Cerebellar cortex (tissue), 1 donor: Measurements from ENCODE around the gene LMBRD2.
"Not testable (repeated sequence)": the region's sequence is repeated elsewhere in the genome, so short reads cannot be mapped to it uniquely, and the experiment has no call there.

Experiments used
- DNase-seq: peaks from one replicate; pipeline ENCODE4 v3.0.0-alpha.2; 2015; ENCODE audit warnings: low spot score

Gene LMBRD2

DNA sequence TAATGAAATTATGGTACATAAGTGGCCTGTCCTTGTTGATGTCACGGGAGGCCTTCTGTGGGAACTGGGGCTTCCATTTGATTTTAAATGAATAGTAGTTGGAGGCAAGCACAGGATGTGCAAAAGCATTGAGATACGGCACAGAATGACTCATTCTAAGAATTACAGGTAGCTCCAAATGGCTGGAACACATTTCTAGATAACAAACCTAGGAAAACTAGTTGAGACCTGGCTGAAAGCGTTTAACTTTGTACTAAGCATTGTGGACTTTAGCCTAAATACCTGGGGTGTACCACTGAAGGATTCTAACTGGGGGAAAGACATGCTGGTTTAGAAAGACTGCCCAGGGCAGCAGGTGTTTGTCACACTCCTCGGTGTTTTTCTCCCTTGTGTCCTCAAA, 9.7 kb upstream of the LMBRD2 start:
- no peak for DNase-seq

DNA sequence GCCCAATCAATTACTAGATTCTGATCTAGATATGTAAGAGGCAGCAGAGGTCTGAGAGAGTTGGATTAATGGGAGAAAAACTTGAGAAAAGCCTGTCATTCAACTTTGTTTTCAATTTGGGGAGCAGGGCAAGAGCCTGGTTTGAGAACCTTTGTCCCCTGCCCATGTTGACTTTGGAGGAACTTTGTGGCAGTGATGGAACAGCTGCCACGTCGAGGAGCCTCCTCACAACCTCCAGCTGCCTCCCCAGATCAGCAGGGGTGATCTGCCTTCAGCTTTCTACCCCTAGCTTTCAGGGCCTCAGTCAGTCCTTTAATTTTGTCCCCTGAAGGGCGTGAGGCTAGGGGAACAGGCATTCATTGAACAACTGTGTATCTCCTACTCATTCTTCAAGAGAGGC, 8.9 kb upstream of the LMBRD2 start:
- DNase-seq: no peak

GRCh38 chr5:36158144-36158543, 6.5 kb upstream of the LMBRD2 start:
- DNase-seq: no peak

DNA sequence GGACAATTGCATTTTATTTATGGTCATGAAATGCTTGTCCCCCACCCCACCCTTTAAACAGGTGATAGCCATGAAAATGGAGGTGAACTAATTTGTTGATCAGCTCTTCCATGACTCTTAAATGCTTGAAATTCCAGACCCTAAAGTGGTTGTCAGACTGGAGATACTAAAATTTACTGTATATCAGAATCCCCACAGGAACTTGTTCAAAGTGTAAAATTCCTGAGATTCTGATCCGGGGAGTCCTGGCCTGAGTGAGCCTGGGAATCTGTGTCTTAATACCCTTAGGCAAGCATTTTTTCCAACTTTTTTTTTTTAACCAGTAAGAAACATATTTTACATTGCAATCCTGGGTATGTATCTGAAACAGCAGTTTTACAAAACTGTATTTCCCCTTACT, 4.9 kb upstream of the LMBRD2 start:
- no peak for DNase-seq

- DNase-seq: peak; percentile 13
Observed at GRCh38 chr5:36156121-36156601, 4.5 kb upstream of the LMBRD2 start.

DNA sequence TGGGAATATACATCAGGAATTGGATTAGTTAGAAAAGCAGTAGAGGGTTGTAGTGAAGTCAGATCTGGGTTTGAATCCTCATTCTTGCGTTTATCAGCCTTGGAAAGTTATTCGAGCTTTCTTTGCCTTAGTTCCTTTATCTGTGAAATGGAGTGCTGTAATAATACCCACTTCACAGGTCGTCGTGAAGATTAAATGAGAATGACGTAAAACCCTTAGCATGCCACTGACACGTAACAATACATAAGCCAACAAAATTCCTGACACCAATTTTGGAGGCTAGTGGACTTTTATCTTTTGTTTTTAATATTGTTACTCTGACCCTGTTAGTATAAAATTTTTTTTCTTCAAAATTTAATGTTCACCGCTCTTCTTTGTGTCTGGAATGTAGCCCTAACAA, 3.6 kb upstream of the LMBRD2 start:
- DNase-seq: no peak

DNA sequence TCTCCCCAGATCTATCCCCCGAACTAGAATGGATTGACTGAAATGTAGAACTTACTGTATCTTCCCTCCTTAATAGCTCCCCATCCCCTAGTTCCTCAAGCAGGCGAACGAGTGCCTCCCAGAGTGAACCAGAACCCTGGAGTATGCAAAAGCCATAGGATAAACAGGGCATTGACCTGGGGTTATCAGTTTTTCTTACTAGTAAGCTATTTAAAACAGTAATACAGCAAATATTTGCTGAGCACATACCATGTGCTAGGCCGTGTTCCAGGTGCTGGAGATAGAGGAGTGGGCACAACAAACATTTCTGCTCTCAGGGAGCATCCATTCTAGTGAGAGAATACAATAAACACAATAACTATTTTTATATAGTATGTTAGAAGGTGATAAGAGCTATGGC, 2.0 kb upstream of the LMBRD2 start:
- DNase-seq: no peak

DNA sequence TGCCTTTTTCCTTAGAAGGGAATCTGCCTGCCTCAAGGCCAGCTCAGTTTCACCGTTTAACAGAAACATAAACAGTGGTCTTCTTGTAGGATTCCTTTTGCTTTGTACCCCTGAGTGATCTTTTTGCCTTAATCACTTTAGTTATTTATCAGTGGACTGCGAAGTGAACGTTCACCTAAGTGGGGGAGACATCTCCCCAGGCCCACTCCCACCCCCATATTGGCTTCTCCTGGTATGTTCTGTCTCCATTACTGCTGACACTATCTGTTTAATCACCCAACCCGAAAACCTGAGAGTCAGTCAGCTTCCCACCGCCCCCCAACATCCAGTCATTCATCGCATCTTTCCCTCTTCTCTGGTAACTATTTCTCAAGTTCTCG, 1.6 kb upstream of the LMBRD2 start:
- DNase-seq: no peak

DNA sequence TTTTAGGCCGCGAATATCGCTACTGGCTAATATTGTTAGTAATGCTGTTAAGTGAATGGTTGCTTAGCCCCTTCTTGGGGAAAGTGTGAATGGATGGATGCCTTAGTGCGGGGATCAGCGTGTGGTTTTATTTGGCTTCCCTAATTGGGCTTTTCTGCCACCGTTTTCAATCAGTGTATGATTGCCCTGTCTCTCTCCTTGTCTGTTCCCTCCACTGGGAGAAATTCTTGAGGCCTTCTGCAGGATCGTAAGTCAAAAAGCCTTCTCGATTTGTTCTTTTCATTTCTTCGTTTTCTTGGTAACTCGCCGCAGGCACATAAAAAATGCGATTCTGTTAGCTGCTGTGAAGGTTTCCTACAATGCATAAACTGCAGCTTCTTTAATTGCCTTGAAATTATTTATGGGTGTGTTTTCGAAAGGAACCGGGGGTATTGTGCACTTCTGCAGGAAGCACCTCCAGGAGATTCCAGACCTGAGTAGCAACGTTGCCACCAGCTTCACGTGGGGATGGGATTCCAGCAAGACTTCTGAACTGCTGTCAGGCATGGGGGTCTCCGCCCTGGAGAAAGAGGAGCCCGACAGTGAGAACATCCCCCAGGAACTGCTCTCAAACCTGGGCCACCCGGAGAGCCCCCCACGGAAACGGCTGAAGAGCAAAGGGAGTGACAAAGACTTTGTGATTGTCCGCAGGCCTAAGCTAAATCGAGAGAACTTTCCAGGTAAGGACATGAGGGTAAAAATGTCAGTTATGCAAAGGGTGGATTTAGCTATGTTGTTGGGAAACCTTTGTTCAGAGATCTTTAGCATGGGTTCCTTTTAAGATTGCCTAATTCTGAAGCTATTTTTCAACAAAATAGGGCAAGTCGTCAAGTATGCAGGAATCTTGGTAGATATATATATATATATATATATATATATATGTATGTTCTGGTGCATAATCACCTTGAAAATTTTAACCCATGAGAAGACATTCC, 924 bp upstream of the LMBRD2 start:
- no peak for DNase-seq

DNA sequence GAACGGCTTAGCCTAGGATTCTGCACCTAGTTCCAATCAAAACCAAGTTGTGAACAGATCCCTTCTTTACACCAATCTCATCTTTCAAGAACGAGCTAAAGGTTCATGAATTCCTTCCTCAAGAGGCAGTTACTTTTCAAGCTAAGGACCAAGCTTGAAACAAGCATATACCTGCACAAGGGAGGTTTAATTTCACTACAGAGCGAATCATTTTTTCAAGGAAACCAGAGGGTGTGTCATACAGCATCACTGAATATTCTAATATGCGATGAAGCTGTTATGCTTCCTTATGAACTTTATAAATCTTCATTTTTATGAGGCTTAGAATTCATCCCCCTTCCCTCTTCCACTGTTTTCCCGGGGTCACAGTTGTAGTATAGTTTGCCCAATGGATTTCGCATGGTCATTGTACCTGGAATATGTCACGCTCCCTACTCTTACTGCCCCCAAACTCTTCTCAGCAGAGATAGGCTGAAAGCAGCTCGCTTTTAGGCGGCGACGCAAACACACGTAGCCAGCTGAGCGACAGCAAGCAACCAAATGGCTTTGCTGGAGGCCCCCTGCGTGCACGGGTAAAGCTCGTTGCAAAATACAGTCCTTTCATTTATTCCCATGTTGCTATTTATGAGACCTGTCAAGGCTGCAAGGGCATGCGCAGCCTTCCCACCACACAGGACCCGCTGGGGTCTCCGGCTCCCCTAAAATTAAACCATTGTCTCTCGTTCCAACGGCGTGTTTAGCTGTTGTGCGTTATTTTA, 832 bp downstream of the LMBRD2 start:
- DNase-seq: peak; percentile 60

GRCh38 chr5:36147681-36148080, 4.0 kb downstream of the LMBRD2 start:
- DNase-seq: no peak

GRCh38 chr5:36146390-36146789, 5.3 kb downstream of the LMBRD2 start:
- no peak for DNase-seq

- no peak for DNase-seq
Observed at GRCh38 chr5:36145311-36145710, 6.4 kb downstream of the LMBRD2 start.

- DNase-seq: no peak
Observed at GRCh38 chr5:36138900-36139683, 12.6 kb downstream of the LMBRD2 start.

DNA sequence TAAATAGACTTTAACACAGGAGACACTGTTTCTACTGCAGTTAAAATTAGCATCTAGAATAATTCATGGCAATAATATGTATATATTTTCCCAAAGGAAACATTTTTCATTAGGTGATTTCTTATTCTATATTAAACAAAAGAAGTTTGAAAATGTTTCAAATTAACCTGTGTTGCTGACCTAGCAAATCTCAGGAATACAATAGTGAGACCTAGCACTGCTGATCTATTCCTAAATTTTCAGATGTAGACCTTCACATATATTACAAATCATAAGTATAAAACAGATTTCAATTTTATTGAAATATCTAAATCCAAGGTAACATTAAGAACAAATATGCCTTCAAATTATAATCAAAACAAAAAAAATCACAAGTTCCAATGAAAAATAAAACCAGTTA, 15.1 kb downstream of the LMBRD2 start:
- no peak for DNase-seq

GRCh38 chr5:36135988-36136387, 15.7 kb downstream of the LMBRD2 start:
- no peak for DNase-seq

DNA sequence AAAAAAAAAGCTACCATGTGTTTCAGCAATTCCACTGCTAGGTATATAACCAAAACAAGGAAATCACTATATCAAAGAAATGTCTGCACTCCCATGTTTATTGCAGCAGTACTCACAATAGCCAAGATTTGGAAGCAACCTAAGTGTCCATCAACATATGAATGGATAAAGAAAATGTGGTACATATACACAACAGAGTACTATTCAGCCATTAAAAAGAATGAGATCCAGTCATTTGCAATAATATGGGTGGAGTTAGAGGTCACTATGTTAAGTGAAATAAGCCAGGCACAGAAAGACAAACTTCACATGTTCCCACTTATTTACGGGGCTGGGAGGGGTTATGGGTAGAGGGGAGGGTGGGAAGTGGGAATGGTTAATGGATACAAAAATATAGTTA, 18.7 kb downstream of the LMBRD2 start:
- not testable (repeated sequence) for DNase-seq

- not testable (repeated sequence) for DNase-seq
Observed at GRCh38 chr5:36129666-36130065, 22.0 kb downstream of the LMBRD2 start.

- DNase-seq: no peak
Observed at GRCh38 chr5:36128795-36129194, 22.9 kb downstream of the LMBRD2 start.

DNA sequence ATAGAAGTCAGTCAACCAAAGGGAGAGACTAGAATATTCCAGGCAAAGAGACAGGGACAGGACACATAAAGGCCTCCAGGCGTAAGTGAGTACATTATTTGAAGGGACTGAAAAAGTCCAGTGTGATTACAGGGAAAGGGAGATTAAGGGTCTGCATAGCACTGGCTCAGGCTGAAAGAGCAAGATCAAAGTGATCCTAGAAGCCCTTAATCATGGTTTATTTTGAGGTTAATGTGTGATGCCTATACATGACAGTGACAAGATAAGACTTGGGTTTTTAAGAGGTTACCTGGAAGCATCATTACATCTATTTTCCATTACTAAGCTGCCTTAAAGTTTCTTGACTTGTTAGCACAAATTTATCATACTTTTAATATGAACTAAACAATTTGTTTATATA, 25.8 kb downstream of the LMBRD2 start:
- DNase-seq: no peak

DNA sequence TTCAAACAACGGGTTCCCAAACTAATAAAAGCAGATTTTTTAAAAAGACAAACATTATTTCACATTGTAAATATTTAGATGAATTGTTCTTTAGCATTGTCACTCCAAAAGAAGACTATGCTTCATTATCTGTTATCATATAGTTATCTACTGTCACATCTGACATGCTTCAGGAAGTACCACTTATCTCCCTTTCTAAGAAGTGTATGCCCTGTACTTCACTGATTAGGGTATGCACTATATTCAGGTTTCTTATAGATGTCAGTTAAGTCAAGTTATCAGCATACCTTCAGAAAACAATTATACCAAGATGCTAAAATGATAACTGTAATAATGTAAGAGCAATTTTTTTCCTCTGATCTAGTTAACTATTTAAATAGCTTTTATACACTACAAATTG, 40.4 kb downstream of the LMBRD2 start:
- no peak for DNase-seq

DNA sequence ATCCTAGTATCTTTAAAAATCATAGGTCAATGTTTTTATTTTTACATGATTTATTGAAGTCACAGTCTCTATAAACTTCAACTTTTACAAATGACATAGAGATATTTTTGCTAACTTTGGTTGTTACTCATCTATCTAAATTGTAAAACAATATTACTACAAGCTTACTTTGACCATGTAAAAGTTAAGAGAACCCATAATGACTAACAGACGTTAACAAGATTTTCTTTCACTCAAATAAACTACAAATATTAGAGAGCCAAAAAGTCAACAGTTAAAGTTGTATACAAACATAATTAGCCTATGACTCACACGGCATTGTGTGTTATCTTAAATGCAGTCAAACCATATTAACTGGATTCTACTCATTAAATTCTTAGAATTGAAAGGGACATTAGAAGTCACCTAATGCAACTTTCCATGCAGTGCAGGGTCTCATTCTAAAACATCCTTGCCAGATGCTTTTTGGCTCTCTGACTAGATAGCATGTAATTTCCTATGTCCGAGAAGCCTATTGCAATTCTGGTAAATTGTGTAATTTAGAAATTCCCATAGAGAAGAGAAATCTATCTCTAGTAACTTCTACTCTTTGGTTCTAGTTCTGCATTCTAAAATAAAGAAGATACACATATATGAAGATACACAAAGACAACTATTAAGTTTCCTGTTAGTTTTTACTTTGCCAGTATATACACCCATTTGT, 42.8 kb downstream of the LMBRD2 start:
- no peak for DNase-seq
